AG04450 (cell line): ENCODE data around the gene MRPL28. TPM values are rescaled to one million over a fixed set of nuclear protein-coding genes. Genes with fewer than 3 reads are reported as not detected.
"Not testable (repeated sequence)": the region's sequence is repeated elsewhere in the genome, so short reads cannot be mapped to it uniquely, and the experiment has no call there.

ENCODE experiments used
- CTCF ChIA-PET: fragments of 300-600, 350-600 bp; formaldehyde crosslinking; extraction: SDS; loops from one replicate; lab custom pipeline; 2022; ENCODE audit warnings: antibody characterized with exemption, inconsistent platforms; lab: Charles Lee
- POLR2A ChIA-PET: fragments of 350-600 bp; formaldehyde crosslinking; extraction: SDS; loops from one replicate; lab custom pipeline; 2021; ENCODE audit warnings: antibody characterized with exemption, inconsistent platforms; lab: Yijun Ruan, JAX
- DNase-seq: peaks from one replicate; pipeline ENCODE4 v3.0.0-alpha.2; 2011; ENCODE audit warnings: low read depth, low spot score
- H3K27ac ChIP-seq: one replicate; pipeline ENCODE4 v1.5.1; 2012; ENCODE audit warnings: low read depth, low read length, control low read depth
- H3K27me3 ChIP-seq: one replicate; pipeline ENCODE4 v1.6.0; 2012; ENCODE audit warnings: low read length; ENCODE audit not compliant: control insufficient read depth, insufficient read depth
- H3K4me3 ChIP-seq: 2 replicates; pipeline ENCODE4 v1.5.1; 2011; ENCODE audit warnings: mild to moderate bottlenecking, low read depth, low read length, control low read depth
- H3K9me3 ChIP-seq: 2 replicates; pipeline ENCODE4 v1.5.1; 2012; ENCODE audit warnings: low read length; ENCODE audit not compliant: control insufficient read depth, insufficient read depth
- CTCF ChIP-seq: IDR thresholded peaks from 2 replicates; pipeline ENCODE4 v1.5.1; 2011; ENCODE audit warnings: low read depth, low read length, control low read depth, inconsistent platforms
- polyA plus RNA-seq: library from polyadenylated mRNA; depleted of rRNA; stranded (reverse); fragments of >200 nt; gene quantifications from 2 replicates; pipeline ENCODE4 v1.2.3, GENCODE V29; 2011

Gene MRPL28
- polyA plus RNA-seq, 1 experiment: 144 TPM

GRCh38 chr16:364595-365491 lies 5.5 kb downstream of the MRPL28 start:
- CTCF ChIA-PET: interaction anchor here (1.0 kb wide), 1 partner anchor 258 kb away, joined by 3 read pairs; no protein-coding TSS in a partner anchor
- no peaks in the 10 kb centered on the region for H3K27me3 ChIP-seq
- POLR2A ChIA-PET: interaction anchor here (1.1 kb wide), 1 partner anchor 136 kb away, joined by 3 read pairs; the partner anchor contains the start of gene LUC7L
- DNase-seq: no peak
- TF ChIP-seq CTCF: no peak
- no peaks in the 10 kb centered on the region; the same call in 1 of the 2 replicates for H3K9me3 ChIP-seq
- H3K4me3 ChIP-seq: no peak overlapping the region
- no peak overlapping the region for H3K27ac ChIP-seq

GRCh38 chr16:363766-364490 lies 6.4 kb downstream of the MRPL28 start:
- no peak for DNase-seq
- no peak for TF ChIP-seq CTCF
- Histone ChIP-seq H3K4me3 (no peak overlapping the region), H3K9me3 (no peaks in the 10 kb centered on the region; the same call in 1 of the 2 replicates), H3K27me3 (no peaks in the 10 kb centered on the region), H3K27ac (no peak overlapping the region)
- ChIA-PET CTCF (interaction anchor here (1.0 to 1.9 kb wide), 2 partner anchors 129 to 257 kb away, joined by 3 to 4 read pairs; partner anchors contain the start of gene FAM234A), POLR2A (no interaction called here)

- DNase-seq: no peak
- H3K4me3 ChIP-seq: no peak overlapping the region
- H3K9me3 ChIP-seq: no peaks in the 10 kb centered on the region; the same call in 1 of the 2 replicates
- no peaks in the 10 kb centered on the region for H3K27me3 ChIP-seq
- H3K27ac ChIP-seq: no peak overlapping the region
- ChIA-PET CTCF (interaction anchor here (0.8 to 2.7 kb wide), 6 partner anchors 10 to 300 kb away, joined by 3 to 30 read pairs (median 4); partner anchors contain the start of gene FAM234A), POLR2A (no interaction called here)
- TF ChIP-seq CTCF: no peak
Observed at GRCh38 chr16:363110-363765, 7.1 kb downstream of the MRPL28 start.

GRCh38 chr16:362702-362999 lies 7.7 kb downstream of the MRPL28 start:
- not testable (repeated sequence) for H3K4me3 ChIP-seq, H3K27ac ChIP-seq, H3K27me3 ChIP-seq, H3K9me3 ChIP-seq, DNase-seq
- ChIA-PET CTCF (interaction anchor here (0.7 to 2.7 kb wide), 17 partner anchors 8 to 300 kb away, joined by 3 to 30 read pairs (median 4); partner anchors contain the start of genes FAM234A and MRPL28), POLR2A (interaction anchor here (0.6 to 0.9 kb wide), 2 partner anchors 11 to 138 kb away, joined by 3 to 6 read pairs; no protein-coding TSS in a partner anchor)
